Thyroid gland (tissue), 4 donors: ENCODE data around the gene ALPL. TPM values are rescaled to one million over a fixed set of nuclear protein-coding genes. Genes with fewer than 3 reads are reported as not detected.

Experiments
- DNase-seq, 2 donors: peaks; one replicate each; pipeline ENCODE4 v3.0.0-alpha.2; 2019
- H3K27ac ChIP-seq, 3 donors: fragments of 200-600 bp; sonication (generic); 1 replicate in 2 of 3; 2 replicates in 1 of 3; pipeline ENCODE4 v1.5.1; 2016 to 2019; ENCODE audit warnings: mild to moderate bottlenecking in 1 of 3, moderate library complexity in 1 of 3
- H3K27me3 ChIP-seq: fragments of 200-600 bp; sonication (generic); one replicate; pipeline ENCODE4 v1.5.1; 2019
- H3K36me3 ChIP-seq, 2 donors: fragments of 200-600 bp; sonication (generic); one replicate each; pipeline ENCODE4 v1.5.1; 2016 to 2019
- H3K4me1 ChIP-seq, 2 donors: fragments of 200-600 bp; sonication (generic); one replicate each; pipeline ENCODE4 v1.5.1; 2017 to 2019
- H3K4me3 ChIP-seq, 3 donors: fragments of 200-600 bp; sonication (generic); replicated peaks in 1 of 3; 1 replicate in 2 of 3; 2 replicates in 1 of 3; pipeline ENCODE4 v1.5.1; 2016; ENCODE audit warnings: mild to moderate bottlenecking in 1 of 3
- H3K9me3 ChIP-seq: fragments of 200-600 bp; sonication (generic); one replicate; pipeline ENCODE4 v1.5.1; 2017
- CTCF ChIP-seq, 6 experiments: fragments of 200-600 bp in 3 of 6; fragments of 450-650 bp in 3 of 6; sonication (generic) in 3 of 6; IDR thresholded peaks; one replicate each; pipeline ENCODE4 v1.5.1; 2016 to 2019; ENCODE audit warnings: antibody characterized with exemption in 6 of 6, mild to moderate bottlenecking in 2 of 6, inconsistent platforms in 1 of 6, moderate library complexity in 1 of 6
- POLR2A ChIP-seq, 2 donors: fragments of 450-650 bp; IDR thresholded peaks; one replicate each; pipeline ENCODE4 v1.6.1; 2017; ENCODE audit warnings: antibody characterized with exemption in 2 of 2, mild to moderate bottlenecking in 2 of 2, moderate library complexity in 1 of 2
- WGBS, 2 donors: methylation state at CpG; one replicate each; pipeline ENCODE4 v1.1.5; 2017; 5-methylcytosine and 5-hydroxymethylcytosine counted together
- intact Hi-C: fragments of 100-400 bp; cut with DNase I; formaldehyde crosslinking; loops from one replicate; pipeline ENCODE4 v1.15.1; 2023
- total RNA-seq, 4 donors: library from RNA; depleted of rRNA; stranded (reverse); fragments of >200 nt; gene quantifications; one replicate each; pipeline ENCODE4 v1.2.3, GENCODE V29; 2016

ALPL gene
- total RNA-seq, 4 donors from 2014 or later: 4.0 to 15.6 (median 4.5) TPM

GRCh38 chr1:21603177-21604138 is 94.2 kb downstream of the ALPL start:
- Histone ChIP-seq H3K27me3 (no peaks in the 10 kb centered on the region), H3K36me3 (peaks cover 48 to 72% of the 10 kb centered on the region in 2 donors), H3K27ac (peak overlapping the region in 1 of 3 donors; percentile 50), H3K4me1 (peaks cover 0 to 14% of the 10 kb centered on the region in 2 donors), H3K9me3 (no peaks in the 10 kb centered on the region), H3K4me3 (no peak overlapping the region)
- TF ChIP-seq CTCF (IDR thresholded peaks at IDR 0.05) (no peak), POLR2A (IDR thresholded peaks at IDR 0.05) (no peak)
- no peak for DNase-seq
- 84 to 91% methylated on average over 28 to 33 of the region's 39 CpGs for WGBS, 2 donors
- intact Hi-C loops: no loop called here

- H3K9me3 ChIP-seq: no peaks in the 10 kb centered on the region
- no peak for DNase-seq
- 91 to 92% methylated on average over 12 of the region's 12 CpGs for WGBS, 2 donors
- peak overlapping the region in 2 of 3 donors; percentile 6 to 37 for H3K27ac ChIP-seq
- H3K4me3 ChIP-seq: no peak overlapping the region
- peaks cover 0 to 14% of the 10 kb centered on the region in 2 donors for H3K4me1 ChIP-seq
- no peaks in the 10 kb centered on the region for H3K27me3 ChIP-seq
- intact Hi-C loops: no loop called here
- no peak for TF ChIP-seq POLR2A (IDR thresholded peaks at IDR 0.05)
- TF ChIP-seq CTCF (IDR thresholded peaks at IDR 0.05): no peak
- H3K36me3 ChIP-seq: peaks cover 47 to 70% of the 10 kb centered on the region in 2 donors
Measured at GRCh38 chr1:21604208-21604957, 95.2 kb downstream of the ALPL start.

- peak overlapping the region in 1 of 3 donors; percentile 47 for H3K27ac ChIP-seq
- TF ChIP-seq CTCF (IDR thresholded peaks at IDR 0.05) (no peak), POLR2A (IDR thresholded peaks at IDR 0.05) (no peak)
- intact Hi-C loops: no loop called here
- no peaks in the 10 kb centered on the region for H3K27me3 ChIP-seq
- H3K4me1 ChIP-seq: peaks cover 0 to 14% of the 10 kb centered on the region in 2 donors
- 80 to 88% methylated on average over 2 to 7 of the region's 7 CpGs for WGBS, 2 donors
- no peak overlapping the region for H3K4me3 ChIP-seq
- no peak for DNase-seq
- H3K9me3 ChIP-seq: no peaks in the 10 kb centered on the region
- H3K36me3 ChIP-seq: peaks cover 52 to 74% of the 10 kb centered on the region in 2 donors
Measured at GRCh38 chr1:21605012-21605715, 95.9 kb downstream of the ALPL start.

- intact Hi-C loops: no loop called here
- Histone ChIP-seq H3K9me3 (no peaks in the 10 kb centered on the region), H3K4me1 (peaks cover 0 to 14% of the 10 kb centered on the region in 2 donors), H3K36me3 (peaks cover 61 to 79% of the 10 kb centered on the region in 2 donors), H3K27me3 (no peaks in the 10 kb centered on the region), H3K4me3 (no peak overlapping the region), H3K27ac (peak overlapping the region in 2 of 3 donors; percentile 17 to 47)
- TF ChIP-seq POLR2A (IDR thresholded peaks at IDR 0.05) (no peak), CTCF (IDR thresholded peaks at IDR 0.05) (no peak)
- 62 to 78% methylated on average over 9 to 13 of the region's 15 CpGs for WGBS, 2 donors
- peak; percentile 67 to 72 for DNase-seq
Measured at GRCh38 chr1:21605964-21606705, 96.9 kb downstream of the ALPL start.
